Right atrium auricular region (tissue), 2 donors: ENCODE data around the gene IQGAP2. TPM values are rescaled to one million over a fixed set of nuclear protein-coding genes. Genes with fewer than 3 reads are reported as not detected.
A peak's percentile ranks its signal among the peaks of the same experiment; 100 is the strongest.

Experiments used
- DNase-seq: peaks from one replicate; pipeline ENCODE4 v3.0.0-alpha.2; 2019; ENCODE audit warnings: low spot score
- H3K27ac ChIP-seq, 2 donors: fragments of 200-600 bp; sonication (generic); 1 replicate in 1 of 2; 2 replicates in 1 of 2; pipeline ENCODE4 v1.5.1; 2016 to 2019
- H3K27me3 ChIP-seq, 2 donors: fragments of 200-600 bp; sonication (generic); one replicate each; pipeline versions ENCODE4 v1.5.1 to v1.6.0; 2017 to 2019
- H3K36me3 ChIP-seq: fragments of 200-600 bp; sonication (generic); one replicate; pipeline ENCODE4 v1.5.1; 2016
- H3K4me1 ChIP-seq, 2 donors: fragments of 200-600 bp; sonication (generic); one replicate each; pipeline versions ENCODE4 v1.5.1 to v1.6.0; 2017 to 2019
- H3K4me3 ChIP-seq, 2 donors: fragments of 200-600 bp; sonication (generic); 1 replicate in 1 of 2; 2 replicates in 1 of 2; pipeline ENCODE4 v1.5.1; 2017 to 2019; ENCODE audit warnings: mild to moderate bottlenecking in 1 of 2, moderate library complexity in 1 of 2
- H3K9me3 ChIP-seq, 2 donors: fragments of 200-600 bp; sonication (generic); one replicate each; pipeline ENCODE4 v1.5.1; 2019
- CTCF ChIP-seq, 2 donors: fragments of 200-600 bp; sonication (generic); IDR thresholded peaks; one replicate each; pipeline ENCODE4 v1.5.1; 2019; ENCODE audit warnings: antibody characterized with exemption in 2 of 2
- total RNA-seq, 2 donors: library from RNA; depleted of rRNA; stranded (reverse); fragments of >200 nt; gene quantifications; one replicate each; pipeline ENCODE4 v1.1.0, GENCODE V29; 2016

Gene IQGAP2
- total RNA-seq, 2 donors from 2014 or later, result 5.4 to 12.3 TPM

- Histone ChIP-seq H3K9me3 (no peaks in the 10 kb centered on the region), H3K4me1 (no peaks in the 10 kb centered on the region), H3K27ac (peak overlapping the region in 1 of 2 donors; percentile 4), H3K27me3 (no peaks in the 10 kb centered on the region), H3K4me3 (no peak overlapping the region), H3K36me3 (no peaks in the 10 kb centered on the region)
- DNase-seq, result no peak
- TF ChIP-seq CTCF (IDR thresholded peaks at IDR 0.05), result no peak
Observed at GRCh38 chr5:76521240-76521758, 118.2 kb downstream of the IQGAP2 start.

GRCh38 chr5:76522103-76522935 lies 119.2 kb downstream of the IQGAP2 start:
- peak overlapping the region in 1 of 2 donors; percentile 36 for H3K27ac ChIP-seq

GRCh38 chr5:76524101-76524835 lies 121.2 kb downstream of the IQGAP2 start:
- no peak for DNase-seq
- Histone ChIP-seq H3K27ac (no peak overlapping the region), H3K27me3 (no peaks in the 10 kb centered on the region), H3K36me3 (no peaks in the 10 kb centered on the region), H3K4me3 (no peak overlapping the region), H3K4me1 (no peaks in the 10 kb centered on the region), H3K9me3 (no peaks in the 10 kb centered on the region)
- TF ChIP-seq CTCF (IDR thresholded peaks at IDR 0.05), result no peak

More at GRCh38 chr5:76522103-76522935, 119.2 kb downstream of the IQGAP2 start:
- Histone ChIP-seq H3K27me3 (no peaks in the 10 kb centered on the region), H3K4me3 (no peak overlapping the region), H3K9me3 (no peaks in the 10 kb centered on the region), H3K36me3 (no peaks in the 10 kb centered on the region), H3K4me1 (no peaks in the 10 kb centered on the region)
- TF ChIP-seq CTCF (IDR thresholded peaks at IDR 0.05), result no peak
- DNase-seq, result no peak

GRCh38 chr5:76524868-76525267 lies 121.8 kb downstream of the IQGAP2 start:
- no peak for DNase-seq

GRCh38 chr5:76525956-76526355 lies 122.9 kb downstream of the IQGAP2 start:
- H3K4me3 ChIP-seq, result no peak overlapping the region
- H3K27ac ChIP-seq, result no peak overlapping the region
- DNase-seq, result no peak
- H3K36me3 ChIP-seq, result no peaks in the 10 kb centered on the region
- no peaks in the 10 kb centered on the region for H3K9me3 ChIP-seq
- no peaks in the 10 kb centered on the region for H3K27me3 ChIP-seq
- H3K4me1 ChIP-seq, result no peaks in the 10 kb centered on the region
- no peak for TF ChIP-seq CTCF (IDR thresholded peaks at IDR 0.05)

More at GRCh38 chr5:76524868-76525267, 121.8 kb downstream of the IQGAP2 start:
- Histone ChIP-seq H3K4me3 (no peak overlapping the region), H3K4me1 (no peaks in the 10 kb centered on the region), H3K9me3 (no peaks in the 10 kb centered on the region), H3K27ac (no peak overlapping the region), H3K27me3 (no peaks in the 10 kb centered on the region), H3K36me3 (no peaks in the 10 kb centered on the region)
- TF ChIP-seq CTCF (IDR thresholded peaks at IDR 0.05), result no peak
